M059J (cell line): Measurements from ENCODE around the gene HAGH. TPM values are rescaled to one million over a fixed set of nuclear protein-coding genes. Genes with fewer than 3 reads are reported as not detected.
"Not testable (repeated sequence)": the region's sequence is repeated elsewhere in the genome, so short reads cannot be mapped to it uniquely, and the experiment has no call there.

Experiments used
- DNase-seq: peaks from one replicate; pipeline ENCODE4 v3.0.0-alpha.2; 2012; ENCODE audit warnings: low read depth
- total RNA-seq: library from RNA; depleted of rRNA; stranded (reverse); fragments of >200 nt; shearing (Covaris generic); gene quantifications from 2 replicates; pipeline ENCODE4 v1.2.3, GENCODE V29; 2014

Gene HAGH
- total RNA-seq, 1 experiment from 2014 or later: 75.7 TPM

GRCh38 chr16:1810536-1810935 is 16.1 kb downstream of the HAGH start:
- DNase-seq: no peak

GRCh38 chr16:1810106-1810505 is 16.5 kb downstream of the HAGH start:
- DNase-seq: no peak

- DNase-seq: no peak
These were observed 17.3 kb downstream of the HAGH start for GRCh38 chr16:1809281-1809801.

GRCh38 chr16:1808691-1809090 is 17.9 kb downstream of the HAGH start:
- DNase-seq: no peak

- no peak for DNase-seq
These were observed 19.0 kb downstream of the HAGH start for GRCh38 chr16:1807626-1808025.

GRCh38 chr16:1800701-1801100 is 25.9 kb downstream of the HAGH start:
- DNase-seq: no peak

GRCh38 chr16:1799263-1799662 is 27.4 kb downstream of the HAGH start:
- not testable (repeated sequence) for DNase-seq

- no peak for DNase-seq
These were observed 31.5 kb downstream of the HAGH start for GRCh38 chr16:1794908-1795666.

- no peak for DNase-seq
These were observed 32.3 kb downstream of the HAGH start for GRCh38 chr16:1794221-1794871.

GRCh38 chr16:1793578-1794220 is 32.9 kb downstream of the HAGH start, which contains the start of gene IGFALS:
Gene IGFALS, minus strand, starts transcription at chr16:1793705. Its CDS starts 53 bp downstream, at chr16:1793652.
- DNase-seq: no peak

GRCh38 chr16:1792836-1793577 is 33.6 kb downstream of the HAGH start:
- DNase-seq: no peak

- DNase-seq: no peak
These were observed 34.4 kb downstream of the HAGH start for GRCh38 chr16:1791943-1792812.

- no peak for DNase-seq
These were observed 35.2 kb downstream of the HAGH start for GRCh38 chr16:1791256-1791942.

GRCh38 chr16:1790611-1791255 is 35.9 kb downstream of the HAGH start:
- DNase-seq: no peak

GRCh38 chr16:1790261-1790610 is 36.4 kb downstream of the HAGH start:
- DNase-seq: no peak

GRCh38 chr16:1789643-1790045 is 37.0 kb downstream of the HAGH start:
- no peak for DNase-seq

GRCh38 chr16:1788708-1789100 is 37.9 kb downstream of the HAGH start:
- DNase-seq: no peak

- no peak for DNase-seq
These were observed 38.4 kb downstream of the HAGH start for GRCh38 chr16:1788095-1788707.

- no peak for DNase-seq
These were observed 39.1 kb downstream of the HAGH start for GRCh38 chr16:1787322-1788094.
